H1 (cell line): ENCODE data around the gene FHOD1. TPM values are rescaled to one million over a fixed set of nuclear protein-coding genes. Genes with fewer than 3 reads are reported as not detected.

Source experiments
- BRCA1 ChIP-seq: IDR thresholded peaks from 2 replicates; pipeline ENCODE4 v1.6.1; 2012; ENCODE audit warnings: low read depth, low read length, improper control_type of control experiment
- CTCF ChIP-seq, 3 experiments: IDR thresholded peaks; 1 replicate in 2 of 3; 2 replicates in 1 of 3; pipeline versions ENCODE4 v1.5.1 to v1.6.1; 2011; ENCODE audit warnings: low read length in 3 of 3, mild to moderate bottlenecking in 3 of 3, inconsistent platforms in 2 of 3, low read depth in 1 of 3, moderate library complexity in 1 of 3; ENCODE audit not compliant: insufficient read depth in 1 of 3; ENCODE audit errors: control extremely low read depth in 1 of 3
- EGR1 ChIP-seq: IDR thresholded peaks from 2 replicates; pipeline ENCODE4 v1.6.1; 2011; ENCODE audit warnings: low read depth, low read length, borderline replicate concordance
- USF2 ChIP-seq: IDR thresholded peaks from 2 replicates; pipeline ENCODE4 v1.6.1; 2011; ENCODE audit warnings: low read length, improper control_type of control experiment
- ZNF274 ChIP-seq: IDR thresholded peaks from 2 replicates; pipeline ENCODE4 v1.7.0; 2012; ENCODE audit warnings: low read length, borderline replicate concordance; ENCODE audit errors: extremely low read depth
- polyA plus RNA-seq, 7 experiments: library from polyadenylated mRNA; depleted of rRNA in 3 of 7; stranded (reverse) in 5 of 7; unstranded in 2 of 7; fragments of >200 nt in 5 of 7; fragments of 200-250 nt in 2 of 7; gene quantifications; 1 replicate in 5 of 7; 2 replicates in 1 of 7; 4 replicates in 1 of 7; pipeline versions ENCODE4 v1.2.1 to v1.2.3, GENCODE V29; 2011 to 2013; ENCODE audit warnings: missing spikeins in 2 of 7, mixed read lengths in 2 of 7
- total RNA-seq: library from RNA; stranded (reverse); fragmentation: NEBNext Ultra II Directional; extraction: Animal tissue kit (Norgen Biotek cat#: 25700); gene quantifications from 2 replicates; pipeline ENCODE4 v1.2.1, GENCODE V29; 2021

Gene FHOD1
- total and polyA plus RNA-seq, 2 of the 8 experiments (the other 6 are each of a cell fraction or from before 2014, with no cell fraction given) = 31.3 to 60.7 TPM

GRCh38 chr16:67275321-67275720 is 28.0 kb upstream of the FHOD1 start (continued):
- no peak for TF ChIP-seq CTCF (IDR thresholded peaks at IDR 0.05; ENCODE audit: control extremely low read depth in 1 of 3, insufficient read depth in 1 of 3, low read depth in 1 of 3, low read length in 3 of 3)
- no peak for TF ChIP-seq USF2
- TF ChIP-seq BRCA1 = no peak
- TF ChIP-seq ZNF274 = no peak
- no peak for TF ChIP-seq EGR1
